Measurements from ENCODE around the gene MZF1.

MZF1 gene

GRCh38 chr19:58538257-58539168 lies 34.6 kb downstream of the MZF1 start:
- Histone ChIP-seq H3K9ac (ENCODE audit: low read depth, low read length) (peak overlapping the region; percentile 64), H3K4me2 (ENCODE audit: insufficient read depth, low read length) (peak overlapping the region; percentile 88), H3K27ac (ENCODE audit: low read length) (peak overlapping the region; percentile 57)

GRCh38 chr19:58536852-58537798 lies 36.0 kb downstream of the MZF1 start:
- no peak overlapping the region for H3K4me3 ChIP-seq (ENCODE audit: low read depth in 1 of 2, low read length in 2 of 2)
- ATAC-seq (ENCODE audit: insufficient read depth, low read depth) (no peak), DNase-seq (no peak)
- no peak overlapping the region for H2AFZ ChIP-seq (ENCODE audit: low read depth, low read length)
- H3K4me2 ChIP-seq (ENCODE audit: insufficient read depth, low read length), result peak overlapping the region; percentile 88; the same call in 1 of the 2 replicates
- H3K4me1 ChIP-seq (ENCODE audit: insufficient read depth, low read length), result peaks cover 20% of the 10 kb centered on the region
- H3K9me3 ChIP-seq (ENCODE audit: insufficient read depth, low read length, severe bottlenecking), result no peaks in the 10 kb centered on the region
- TF ChIP-seq CTCF (IDR thresholded peaks at IDR 0.05; ENCODE audit: borderline replicate concordance, extremely low read depth, low read length, poor library complexity, severe bottlenecking) (no peak), EZH2 (IDR thresholded peaks at IDR 0.05; ENCODE audit: borderline replicate concordance, low read depth, low read length, severe bottlenecking) (no peak)
- no peaks in the 10 kb centered on the region for H4K20me1 ChIP-seq (ENCODE audit: insufficient read depth, low read length)
- peak overlapping the region; percentile 64; the same call in 1 of the 2 replicates for H3K9ac ChIP-seq (ENCODE audit: low read depth, low read length)
- H3K79me2 ChIP-seq (ENCODE audit: insufficient read depth, low read length), result no peaks in the 10 kb centered on the region
- no peaks in the 10 kb centered on the region for H3K36me3 ChIP-seq (ENCODE audit: insufficient read depth, low read length)
- H3K27ac ChIP-seq (ENCODE audit: low read length), result no peak overlapping the region
- H3K27me3 ChIP-seq (ENCODE audit: insufficient read depth, low read length, poor library complexity), result peaks cover 6% of the 10 kb centered on the region

More at GRCh38 chr19:58538257-58539168, 34.6 kb downstream of the MZF1 start:
- Histone ChIP-seq H3K9me3 (ENCODE audit: insufficient read depth, low read length, severe bottlenecking) (no peaks in the 10 kb centered on the region), H3K4me1 (ENCODE audit: insufficient read depth, low read length) (peaks cover 29% of the 10 kb centered on the region), H2AFZ (ENCODE audit: low read depth, low read length) (peak overlapping the region; percentile 93), H3K4me3 (ENCODE audit: low read depth in 1 of 2, low read length in 2 of 2) (peak overlapping the region; percentile 30 to 61; a peak in 3 of 4 replicates), H4K20me1 (ENCODE audit: insufficient read depth, low read length) (no peaks in the 10 kb centered on the region), H3K79me2 (ENCODE audit: insufficient read depth, low read length) (no peaks in the 10 kb centered on the region), H3K27me3 (ENCODE audit: insufficient read depth, low read length, poor library complexity) (peaks cover 6% of the 10 kb centered on the region), H3K36me3 (ENCODE audit: insufficient read depth, low read length) (no peaks in the 10 kb centered on the region)
- TF ChIP-seq CTCF (IDR thresholded peaks at IDR 0.05; ENCODE audit: borderline replicate concordance, extremely low read depth, low read length, poor library complexity, severe bottlenecking) (no peak), EZH2 (IDR thresholded peaks at IDR 0.05; ENCODE audit: borderline replicate concordance, low read depth, low read length, severe bottlenecking) (no peak)
- peak; percentile 86 for DNase-seq
- peak; percentile 95 for ATAC-seq (ENCODE audit: insufficient read depth, low read depth)

GRCh38 chr19:58535857-58536256 lies 37.3 kb downstream of the MZF1 start:
- H3K4me3 ChIP-seq (ENCODE audit: low read depth in 1 of 2, low read length in 2 of 2), result no peak overlapping the region
- peaks cover 6% of the 10 kb centered on the region for H3K27me3 ChIP-seq (ENCODE audit: insufficient read depth, low read length, poor library complexity)
- no peak overlapping the region for H3K27ac ChIP-seq (ENCODE audit: low read length)
- H3K4me2 ChIP-seq (ENCODE audit: insufficient read depth, low read length), result no peak overlapping the region
- peaks cover 20% of the 10 kb centered on the region for H3K4me1 ChIP-seq (ENCODE audit: insufficient read depth, low read length)
- H2AFZ ChIP-seq (ENCODE audit: low read depth, low read length), result no peak overlapping the region
- H3K9ac ChIP-seq (ENCODE audit: low read depth, low read length), result no peak overlapping the region
- H3K79me2 ChIP-seq (ENCODE audit: insufficient read depth, low read length), result no peaks in the 10 kb centered on the region
- H3K9me3 ChIP-seq (ENCODE audit: insufficient read depth, low read length, severe bottlenecking), result no peaks in the 10 kb centered on the region
- ATAC-seq (ENCODE audit: insufficient read depth, low read depth), result no peak
- no peak for TF ChIP-seq CTCF (IDR thresholded peaks at IDR 0.05; ENCODE audit: borderline replicate concordance, extremely low read depth, low read length, poor library complexity, severe bottlenecking)
- no peak for TF ChIP-seq EZH2 (IDR thresholded peaks at IDR 0.05; ENCODE audit: borderline replicate concordance, low read depth, low read length, severe bottlenecking)
- H4K20me1 ChIP-seq (ENCODE audit: insufficient read depth, low read length), result no peaks in the 10 kb centered on the region
- H3K36me3 ChIP-seq (ENCODE audit: insufficient read depth, low read length), result no peaks in the 10 kb centered on the region
- no peak for DNase-seq
